Esophagus squamous epithelium (tissue), 4 donors: ENCODE data around the gene DUSP11.

ENCODE experiments used
- POLR2A ChIP-seq, 4 donors: fragments of 450-650 bp; IDR thresholded peaks; one replicate each; pipeline ENCODE4 v1.6.1; 2017; ENCODE audit warnings: antibody characterized with exemption in 4 of 4, mild to moderate bottlenecking in 4 of 4, moderate library complexity in 3 of 4
- TF ChIP-seq, protein P1 (sequence below), 6 experiments: fragments of 450-650 bp in 4 of 6; fragments of 200-600 bp in 2 of 6; sonication (generic) in 2 of 6; IDR thresholded peaks; one replicate each; pipeline ENCODE4 v1.5.1; 2016 to 2019; ENCODE audit warnings: antibody characterized with exemption in 6 of 6, mild to moderate bottlenecking in 4 of 6, moderate library complexity in 4 of 6

DNA sequence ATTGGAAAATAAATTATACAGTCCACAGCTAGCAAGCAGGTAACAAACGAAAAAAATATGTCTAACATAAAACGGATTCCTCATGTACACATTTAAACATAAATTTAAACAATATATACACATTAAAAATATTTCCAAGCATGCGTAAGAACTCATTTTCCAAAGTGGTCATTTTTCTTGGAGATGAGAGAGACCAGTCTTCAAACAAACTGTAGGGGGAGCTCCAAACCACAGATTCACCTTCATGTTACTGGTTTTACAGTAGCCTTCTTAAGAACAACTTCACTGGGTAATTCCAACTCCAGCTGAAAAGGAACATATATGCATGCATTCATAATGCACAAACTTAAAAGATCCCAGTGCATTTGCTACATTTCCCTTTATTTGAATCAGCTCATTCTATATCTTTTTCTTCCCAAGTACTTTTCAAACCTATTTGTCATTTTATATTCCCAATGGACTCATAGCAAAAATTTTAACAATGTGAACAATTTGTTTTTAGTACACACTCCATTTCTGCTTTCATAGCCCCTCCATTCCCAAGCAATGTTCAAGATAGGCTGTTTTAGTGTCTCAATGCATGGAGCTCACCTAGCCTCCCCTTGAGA lies 44.1 kb upstream of the DUSP11 start:
- TF ChIP-seq, protein P1, sequence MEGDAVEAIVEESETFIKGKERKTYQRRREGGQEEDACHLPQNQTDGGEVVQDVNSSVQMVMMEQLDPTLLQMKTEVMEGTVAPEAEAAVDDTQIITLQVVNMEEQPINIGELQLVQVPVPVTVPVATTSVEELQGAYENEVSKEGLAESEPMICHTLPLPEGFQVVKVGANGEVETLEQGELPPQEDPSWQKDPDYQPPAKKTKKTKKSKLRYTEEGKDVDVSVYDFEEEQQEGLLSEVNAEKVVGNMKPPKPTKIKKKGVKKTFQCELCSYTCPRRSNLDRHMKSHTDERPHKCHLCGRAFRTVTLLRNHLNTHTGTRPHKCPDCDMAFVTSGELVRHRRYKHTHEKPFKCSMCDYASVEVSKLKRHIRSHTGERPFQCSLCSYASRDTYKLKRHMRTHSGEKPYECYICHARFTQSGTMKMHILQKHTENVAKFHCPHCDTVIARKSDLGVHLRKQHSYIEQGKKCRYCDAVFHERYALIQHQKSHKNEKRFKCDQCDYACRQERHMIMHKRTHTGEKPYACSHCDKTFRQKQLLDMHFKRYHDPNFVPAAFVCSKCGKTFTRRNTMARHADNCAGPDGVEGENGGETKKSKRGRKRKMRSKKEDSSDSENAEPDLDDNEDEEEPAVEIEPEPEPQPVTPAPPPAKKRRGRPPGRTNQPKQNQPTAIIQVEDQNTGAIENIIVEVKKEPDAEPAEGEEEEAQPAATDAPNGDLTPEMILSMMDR (IDR thresholded peaks at IDR 0.05): peak; percentile 38 to 86 (median 74)
- no peak for TF ChIP-seq POLR2A (IDR thresholded peaks at IDR 0.05)
